Stimulated activated memory B cell treated with anti-CD40 and anti-IgM and Interleukin-4, amounts not matched to agents 10 μg/mL and 1 μg/mL and 100 μg/mL, for 72 hours (primary cell): ENCODE data around the gene MUTYH.

Source experiments
- ATAC-seq: fragments of 150-1000 bp; cut with Tn5 transposase; 2 replicates; pipeline ENCODE4 v1.10.0; 2021
- H3K27ac Mint-ChIP-seq: one replicate; pipeline ENCODE4 v1.8.0; 2022; ENCODE audit warnings: mild to moderate bottlenecking, mixed read lengths
- H3K27me3 Mint-ChIP-seq: one replicate; pipeline ENCODE4 v1.8.0; 2022; ENCODE audit warnings: mixed read lengths
- H3K36me3 Mint-ChIP-seq: one replicate; pipeline ENCODE4 v1.8.0; 2022; ENCODE audit warnings: mixed read lengths
- H3K4me1 Mint-ChIP-seq: one replicate; pipeline ENCODE4 v1.8.0; 2022; ENCODE audit warnings: mixed read lengths
- H3K4me3 Mint-ChIP-seq: one replicate; pipeline ENCODE4 v1.8.0; 2022; ENCODE audit warnings: mild to moderate bottlenecking, moderate library complexity, mixed read lengths
- H3K9me3 Mint-ChIP-seq: one replicate; pipeline ENCODE4 v1.8.0; 2022; ENCODE audit warnings: mixed read lengths

MUTYH gene

DNA sequence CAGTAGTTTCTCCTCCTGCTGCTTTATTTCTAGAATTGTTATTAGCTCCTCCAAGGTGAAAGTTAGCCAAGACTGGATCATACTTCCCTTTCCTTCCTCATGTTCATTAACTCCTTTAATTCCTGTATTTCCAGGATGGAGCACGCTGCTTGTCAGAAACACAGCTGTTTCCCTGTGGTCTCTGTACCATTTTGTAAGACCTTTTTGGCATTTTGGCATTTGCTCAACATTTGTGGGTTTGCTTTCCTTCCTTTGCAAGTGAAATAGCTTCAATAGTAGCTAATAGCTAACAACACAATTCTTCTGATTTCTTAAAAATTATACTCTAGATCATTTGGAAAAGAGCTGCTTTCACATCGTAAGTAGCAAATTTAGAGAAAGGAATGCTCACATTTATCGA lies 57.9 kb downstream of the MUTYH start:
- ATAC-seq: no peak
- Mint-ChIP-seq H3K4me1 (no peaks in the 10 kb centered on the region), H3K4me3 (no peak overlapping the region), H3K9me3 (peaks cover 8% of the 10 kb centered on the region), H3K27ac (no peak overlapping the region), H3K27me3 (peaks cover 17% of the 10 kb centered on the region), H3K36me3 (peaks cover 19% of the 10 kb centered on the region)
